Motor neuron (in vitro differentiated cells): ENCODE data around the gene AK1. TPM values are rescaled to one million over a fixed set of nuclear protein-coding genes. Genes with fewer than 3 reads are reported as not detected.
A peak's percentile ranks its signal among the peaks of the same experiment; 100 is the strongest.
"Not testable (repeated sequence)": the region's sequence is repeated elsewhere in the genome, so short reads cannot be mapped to it uniquely, and the experiment has no call there.

Experiments
- ATAC-seq, 8 experiments: fragments of 200-7000 bp; cut with Tn5 transposase; replicated peaks in 6 of 8; 2 replicates each; pipeline ENCODE4 v1.8.0; 2021; ENCODE audit warnings: mild to moderate bottlenecking in 8 of 8, moderate library complexity in 8 of 8
- H3K27ac ChIP-seq, 2 donors: fragments of 250-450 bp; sonication (Bioruptor Pico); 2 replicates each; pipeline ENCODE4 v1.9.0; 2021; ENCODE audit warnings: antibody characterized with exemption in 2 of 2, mild to moderate bottlenecking in 2 of 2, moderate library complexity in 1 of 2
- H3K4me1 ChIP-seq, 2 donors: fragments of 250-450 bp; sonication (Bioruptor Pico); replicated peaks in 1 of 2; 2 replicates each; pipeline ENCODE4 v1.6.1; 2021; ENCODE audit warnings: antibody characterized with exemption in 2 of 2, mild to moderate bottlenecking in 2 of 2, moderate library complexity in 1 of 2
- H3K4me3 ChIP-seq, 5 donors: fragments of 250-450 bp; sonication (Bioruptor Pico); 2 replicates each; pipeline ENCODE4 v1.9.0; 2021; ENCODE audit warnings: antibody characterized with exemption in 5 of 5, mild to moderate bottlenecking in 5 of 5, moderate library complexity in 4 of 5
- WGBS, 10 experiments: fragments of 450-650 bp; shearing (Covaris generic); methylation state at CpG; one replicate each; pipeline ENCODE4 v1.0.0; 2022; 5-methylcytosine and 5-hydroxymethylcytosine counted together
- in situ Hi-C, 9 experiments: fragments of 400-800 bp; cut with MboI; loops; one replicate each; pipeline ENCODE4 v1.15.0; 2021; ENCODE audit warnings: low sequenced_read_pairs in 9 of 9, low pct_unique_long_range_greater_than_20kb in 2 of 9; ENCODE audit not compliant: unreplicated experiment in 9 of 9
- total RNA-seq, 8 experiments: library from RNA; unstranded; fragments of 300-600 nt; gene quantifications; 2 replicates each; pipeline versions ENCODE4 v1.2.3 to v1.2.4, GENCODE V29; 2022

The AK1 gene
- total RNA-seq, 8 experiments from 2014 or later = 27.8 to 238 (median 47.0) TPM

- 0 to 80% (median 44%) methylated on average over 1 to 7 of the region's 26 CpGs; no CpG with 5 or more reads in 4 of the 10 experiments for WGBS, 10 experiments
- peaks cover 33 to 58% of the 10 kb centered on the region in 2 donors for H3K4me1 ChIP-seq
- peak in 7 of 8 experiments; percentile 7 to 61 (median 43) for ATAC-seq
- in situ Hi-C loops = no loop called here
- H3K4me3 ChIP-seq = peak overlapping the region; percentile 35 to 62 (median 40)
- H3K27ac ChIP-seq = peak overlapping the region; percentile 40 to 78
Observed at GRCh38 chr9:127876764-127877562, 512 bp downstream of the AK1 start.

- WGBS, 10 experiments = 58 to 100% (median 100%) methylated on average over 1 to 2 of the region's 14 CpGs; no CpG with 5 or more reads in 7 of the 10 experiments
- H3K27ac ChIP-seq = peak overlapping the region in 1 of 2 donors; percentile 73
- ATAC-seq = no peak
- peaks cover 33 to 58% of the 10 kb centered on the region in 2 donors for H3K4me1 ChIP-seq
- in situ Hi-C loops = no loop called here
- H3K4me3 ChIP-seq = no peak overlapping the region
Observed at GRCh38 chr9:127876026-127876763, 1.3 kb downstream of the AK1 start.

GRCh38 chr9:127875306-127875966, 2.0 kb downstream of the AK1 start:
- peaks cover 33 to 58% of the 10 kb centered on the region in 2 donors for H3K4me1 ChIP-seq
- in situ Hi-C loops = no loop called here

GRCh38 chr9:127874301-127875221, 2.9 kb downstream of the AK1 start:
- in situ Hi-C loops = no loop called here
- ATAC-seq = no peak
- H3K4me3 ChIP-seq = no peak overlapping the region
- WGBS, 10 experiments = 70 to 80% (median 76%) methylated on average over 2 to 3 of the region's 19 CpGs; no CpG with 5 or more reads in 7 of the 10 experiments
- peak overlapping the region in 1 of 2 donors; percentile 37 for H3K27ac ChIP-seq
- peaks cover 33 to 58% of the 10 kb centered on the region in 2 donors for H3K4me1 ChIP-seq

More at GRCh38 chr9:127875306-127875966, 2.0 kb downstream of the AK1 start:
- ATAC-seq = peak in 7 of 8 experiments; percentile 19 to 55 (median 34)
- WGBS, 10 experiments = 100% methylated on average over 2 of the region's 10 CpGs; no CpG with 5 or more reads in 9 of the 10 experiments
- H3K4me3 ChIP-seq = no peak overlapping the region
- peak overlapping the region in 1 of 2 donors; percentile 73 for H3K27ac ChIP-seq

GRCh38 chr9:127873886-127874285, 3.6 kb downstream of the AK1 start:
- no peak overlapping the region for H3K4me3 ChIP-seq
- peak in 1 of 8 experiments; percentile 8 for ATAC-seq
- H3K4me1 ChIP-seq = peaks cover 33 to 58% of the 10 kb centered on the region in 2 donors
- H3K27ac ChIP-seq = peak overlapping the region in 1 of 2 donors; percentile 37
- in situ Hi-C loops = no loop called here
- WGBS, 10 experiments = 0 to 90% (median 62%) methylated on average over 1 to 2 of the region's 10 CpGs; no CpG with 5 or more reads in 6 of the 10 experiments

GRCh38 chr9:127873223-127873691, 4.2 kb downstream of the AK1 start:
- H3K4me1 ChIP-seq = peaks cover 32 to 57% of the 10 kb centered on the region in 2 donors
- in situ Hi-C loops = no loop called here
- no peak overlapping the region for H3K4me3 ChIP-seq
- 10 to 40% (median 33%) methylated on average over 1 to 2 of the region's 19 CpGs; no CpG with 5 or more reads in 7 of the 10 experiments for WGBS, 10 experiments
- peak in 5 of 8 experiments; percentile 42 to 63 (median 60) for ATAC-seq
- H3K27ac ChIP-seq = peak overlapping the region in 1 of 2 donors; percentile 63

- WGBS, 10 experiments = 60 to 100% (median 78%) methylated on average over 1 to 5 of the region's 20 CpGs; no CpG with 5 or more reads in 6 of the 10 experiments
- peaks cover 26 to 50% of the 10 kb centered on the region in 2 donors for H3K4me1 ChIP-seq
- H3K27ac ChIP-seq = peak overlapping the region in 1 of 2 donors; percentile 63
- in situ Hi-C loops = no loop called here
- no peak overlapping the region for H3K4me3 ChIP-seq
- no peak for ATAC-seq
Observed at GRCh38 chr9:127872369-127873222, 4.9 kb downstream of the AK1 start.

- in situ Hi-C loops = no loop called here
- H3K4me1 ChIP-seq = peaks cover 21 to 41% of the 10 kb centered on the region in 2 donors
- ATAC-seq = no peak
- WGBS, 10 experiments = 60 to 100% (median 79%) methylated on average over 1 to 4 of the region's 9 CpGs; no CpG with 5 or more reads in 2 of the 10 experiments
- H3K4me3 ChIP-seq = no peak overlapping the region
- H3K27ac ChIP-seq = no peak overlapping the region
Observed at GRCh38 chr9:127871531-127871930, 5.9 kb downstream of the AK1 start.

- Histone ChIP-seq H3K4me1 (peaks cover 21 to 34% of the 10 kb centered on the region in 2 donors), H3K27ac (no peak overlapping the region), H3K4me3 (no peak overlapping the region)
- in situ Hi-C loops = no loop called here
- 62 to 100% (median 80%) methylated on average over 1 to 8 of the region's 12 CpGs; no CpG with 5 or more reads in 5 of the 10 experiments for WGBS, 10 experiments
- ATAC-seq = no peak
Observed at GRCh38 chr9:127870887-127871286, 6.6 kb downstream of the AK1 start.

GRCh38 chr9:127870153-127870491, 7.4 kb downstream of the AK1 start:
- H3K27ac ChIP-seq, in situ Hi-C loops, ATAC-seq, H3K4me3 ChIP-seq: not testable (repeated sequence)
- 0 to 100% (median 85%) methylated on average over 1 to 6 of the region's 9 CpGs; no CpG with 5 or more reads in 4 of the 10 experiments for WGBS, 10 experiments
- peaks cover 13 to 32% of the 10 kb centered on the region in 2 donors for H3K4me1 ChIP-seq
